Neutrophil (primary cell): ENCODE results near the gene SUMF1.

Experiments
- H3K27ac ChIP-seq: fragments of 200-600 bp; sonication (generic); 2 replicates; pipeline ENCODE4 v1.5.1; 2016; ENCODE audit warnings: mild to moderate bottlenecking, moderate library complexity
- H3K27me3 ChIP-seq: fragments of 200-600 bp; sonication (generic); 2 replicates; pipeline ENCODE4 v1.6.0; 2016; ENCODE audit warnings: mild to moderate bottlenecking
- H3K36me3 ChIP-seq: fragments of 200-600 bp; sonication (generic); 2 replicates; pipeline ENCODE4 v1.5.1; 2017
- H3K4me1 ChIP-seq, 2 experiments: fragments of 200-600 bp in 1 of 2; sonication (generic) in 1 of 2; 1 replicate in 1 of 2; 2 replicates in 1 of 2; pipeline versions ENCODE4 v1.5.1 to v1.6.1; 2013 to 2016; ENCODE audit warnings: low read depth in 1 of 2, low read length in 1 of 2, mild to moderate bottlenecking in 1 of 2, moderate library complexity in 1 of 2; ENCODE audit not compliant: control insufficient read depth in 1 of 2, insufficient read depth in 1 of 2
- H3K4me3 ChIP-seq, 2 experiments: fragments of 200-600 bp in 1 of 2; sonication (generic) in 1 of 2; 1 replicate in 1 of 2; 2 replicates in 1 of 2; pipeline ENCODE4 v1.5.1; 2013 to 2016; ENCODE audit warnings: low read depth in 1 of 2, low read length in 1 of 2, mild to moderate bottlenecking in 1 of 2, moderate library complexity in 1 of 2
- H3K9me3 ChIP-seq: fragments of 200-600 bp; sonication (generic); 2 replicates; pipeline ENCODE4 v1.5.1; 2016
- CTCF ChIP-seq: fragments of 200-600 bp; sonication (generic); IDR thresholded peaks from 2 replicates; pipeline ENCODE4 v1.5.1; 2016; ENCODE audit warnings: antibody characterized with exemption

SUMF1 gene

GRCh38 chr3:4410606-4411005, 56.5 kb downstream of the SUMF1 start:
- peaks cover 46% of the 10 kb centered on the region for H3K36me3 ChIP-seq
- H3K9me3 ChIP-seq = no peaks in the 10 kb centered on the region
- no peaks in the 10 kb centered on the region for H3K4me1 ChIP-seq
- H3K27ac ChIP-seq = no peak overlapping the region
- no peak overlapping the region for H3K4me3 ChIP-seq
- TF ChIP-seq CTCF = no peak
- no peaks in the 10 kb centered on the region for H3K27me3 ChIP-seq

- Histone ChIP-seq H3K4me3 (no peak overlapping the region), H3K27ac (no peak overlapping the region), H3K36me3 (peaks cover 49% of the 10 kb centered on the region), H3K27me3 (no peaks in the 10 kb centered on the region), H3K4me1 (no peaks in the 10 kb centered on the region), H3K9me3 (no peaks in the 10 kb centered on the region)
- TF ChIP-seq CTCF = no peak
Observed at GRCh38 chr3:4409971-4410573, 57.0 kb downstream of the SUMF1 start.

GRCh38 chr3:4409415-4409814, 57.7 kb downstream of the SUMF1 start:
- Histone ChIP-seq H3K27me3 (no peaks in the 10 kb centered on the region), H3K9me3 (no peaks in the 10 kb centered on the region), H3K4me3 (no peak overlapping the region), H3K27ac (no peak overlapping the region), H3K4me1 (no peaks in the 10 kb centered on the region), H3K36me3 (peaks cover 54% of the 10 kb centered on the region)
- TF ChIP-seq CTCF = no peak

GRCh38 chr3:4408958-4409357, 58.1 kb downstream of the SUMF1 start:
- Histone ChIP-seq H3K9me3 (no peaks in the 10 kb centered on the region), H3K27ac (no peak overlapping the region), H3K36me3 (peaks cover 54% of the 10 kb centered on the region), H3K4me3 (no peak overlapping the region), H3K27me3 (no peaks in the 10 kb centered on the region), H3K4me1 (no peaks in the 10 kb centered on the region)
- TF ChIP-seq CTCF = no peak

GRCh38 chr3:4407941-4408340, 59.1 kb downstream of the SUMF1 start:
- no peak for TF ChIP-seq CTCF
- Histone ChIP-seq H3K27ac (no peak overlapping the region), H3K36me3 (peaks cover 56% of the 10 kb centered on the region), H3K9me3 (no peaks in the 10 kb centered on the region), H3K27me3 (no peaks in the 10 kb centered on the region), H3K4me1 (no peaks in the 10 kb centered on the region), H3K4me3 (no peak overlapping the region)
